HEK293 (cell line): Measurements from ENCODE around the gene CSRP1.

Experiments used
- CTCF ChIA-PET: fragments of 350-600 bp; formaldehyde crosslinking; extraction: SDS; loops from one replicate; lab custom pipeline; 2021; ENCODE audit warnings: antibody characterized with exemption; lab: Yijun Ruan, JAX
- POLR2A ChIA-PET: fragments of 300-600 bp; formaldehyde crosslinking; extraction: SDS; loops from one replicate; lab custom pipeline; 2020; ENCODE audit warnings: antibody characterized with exemption, inconsistent platforms; lab: Yijun Ruan, JAX
- H3K27ac ChIP-seq: fragments of 200-500 bp; sonication (Bioruptor generic); 2 replicates; pipeline ENCODE4 v1.5.1; 2014; ENCODE audit warnings: low read depth, low read length, control low read depth, inconsistent platforms; ENCODE audit errors: extremely low read depth
- H3K36me3 ChIP-seq, 2 experiments: fragments of 200-500 bp in 1 of 2; sonication (Bioruptor generic) in 1 of 2; 1 replicate in 1 of 2; 2 replicates in 1 of 2; pipeline ENCODE4 v1.5.1; 2014 to 2017; ENCODE audit warnings: inconsistent platforms in 2 of 2, low read length in 2 of 2; ENCODE audit not compliant: control insufficient read depth in 2 of 2, insufficient read depth in 1 of 2
- H3K4me1 ChIP-seq: fragments of 200-500 bp; sonication (Bioruptor generic); 2 replicates; pipeline ENCODE4 v1.5.1; 2014; ENCODE audit warnings: mild to moderate bottlenecking, low read length, inconsistent platforms; ENCODE audit not compliant: control insufficient read depth, insufficient read depth
- H3K4me3 ChIP-seq: 2 replicates; pipeline ENCODE4 v1.5.1; 2011; ENCODE audit warnings: low read depth, mild to moderate bottlenecking, control low read depth, low read length, moderate library complexity
- H3K9me3 ChIP-seq: fragments of 200-500 bp; sonication (Bioruptor generic); 2 replicates; pipeline ENCODE4 v1.5.1; 2014; ENCODE audit warnings: low read depth, low read length, inconsistent platforms; ENCODE audit not compliant: control insufficient read depth, insufficient read depth
- GFI1B ChIP-seq: fragments of 450-650 bp; formaldehyde crosslinking; IDR thresholded peaks from 2 replicates; pipeline ENCODE4 v1.5.1; 2016; ENCODE audit warnings: missing biosample characterization, missing genetic modification characterization
- KLF1 ChIP-seq: fragments of 450-650 bp; formaldehyde crosslinking; IDR thresholded peaks from 2 replicates; pipeline ENCODE4 v1.5.1; 2016; ENCODE audit warnings: missing biosample characterization, missing genetic modification characterization
- KLF8 ChIP-seq: fragments of 450-650 bp; formaldehyde crosslinking; IDR thresholded peaks from 2 replicates; pipeline ENCODE4 v1.5.1; 2016; ENCODE audit warnings: missing biosample characterization, missing genetic modification characterization
- SALL2 ChIP-seq: fragments of 450-650 bp; formaldehyde crosslinking; IDR thresholded peaks from 2 replicates; pipeline ENCODE4 v1.5.0; 2017; ENCODE audit warnings: missing biosample characterization, mild to moderate bottlenecking, missing genetic modification characterization, borderline replicate concordance
- WT1 ChIP-seq: fragments of 450-650 bp; formaldehyde crosslinking; IDR thresholded peaks from 2 replicates; pipeline ENCODE4 v1.5.1; 2016; ENCODE audit warnings: missing biosample characterization, missing genetic modification characterization
- ZBTB17 ChIP-seq: fragments of 450-650 bp; formaldehyde crosslinking; IDR thresholded peaks from 2 replicates; pipeline ENCODE4 v1.5.1; 2016; ENCODE audit warnings: missing biosample characterization, missing genetic modification characterization
- ZFHX2 ChIP-seq: fragments of 450-650 bp; formaldehyde crosslinking; conservative IDR thresholded peaks from 2 replicates; pipeline ENCODE4 v1.5.1; 2016; ENCODE audit warnings: missing biosample characterization, missing genetic modification characterization
- ZNF146 ChIP-seq: fragments of 450-650 bp; formaldehyde crosslinking; IDR thresholded peaks from 2 replicates; pipeline ENCODE4 v1.5.1; 2016; ENCODE audit warnings: missing biosample characterization, missing genetic modification characterization
- ZNF311 ChIP-seq: fragments of 450-650 bp; formaldehyde crosslinking; IDR thresholded peaks from 2 replicates; pipeline ENCODE4 v1.5.1; 2017; ENCODE audit warnings: missing biosample characterization, missing genetic modification characterization, borderline replicate concordance
- ZNF341 ChIP-seq: fragments of 450-650 bp; formaldehyde crosslinking; IDR thresholded peaks from 2 replicates; pipeline ENCODE4; 2016; ENCODE audit warnings: low read depth, missing biosample characterization, missing genetic modification characterization
- ZNF426 ChIP-seq: fragments of 450-650 bp; formaldehyde crosslinking; IDR thresholded peaks from 2 replicates; pipeline ENCODE4 v1.5.1; 2017; ENCODE audit warnings: missing biosample characterization, missing genetic modification characterization, mild to moderate bottlenecking, inconsistent platforms, moderate library complexity
- ZNF48 ChIP-seq: fragments of 450-650 bp; formaldehyde crosslinking; IDR thresholded peaks from 2 replicates; pipeline ENCODE4 v1.5.1; 2016; ENCODE audit warnings: missing biosample characterization, missing genetic modification characterization
- ZNF571 ChIP-seq: fragments of 450-650 bp; formaldehyde crosslinking; IDR thresholded peaks from 2 replicates; pipeline ENCODE4 v1.5.0; 2017; ENCODE audit warnings: missing biosample characterization, missing genetic modification characterization
- ZNF600 ChIP-seq: fragments of 450-650 bp; formaldehyde crosslinking; IDR thresholded peaks from 2 replicates; pipeline ENCODE4 v1.5.1; 2016; ENCODE audit warnings: missing biosample characterization, missing genetic modification characterization
- TF ChIP-seq, protein P1 (sequence below): fragments of 450-650 bp; formaldehyde crosslinking; IDR thresholded peaks from 2 replicates; pipeline ENCODE4 v1.5.1; 2017; ENCODE audit warnings: missing biosample characterization, mild to moderate bottlenecking, missing genetic modification characterization, moderate library complexity
- TF ChIP-seq, protein P2 (sequence below): fragments of 450-650 bp; formaldehyde crosslinking; IDR thresholded peaks from 2 replicates; pipeline ENCODE4 v1.5.1; 2017; ENCODE audit warnings: missing biosample characterization, missing genetic modification characterization
- TF ChIP-seq, protein P3 (sequence below): fragments of 450-650 bp; formaldehyde crosslinking; IDR thresholded peaks from 2 replicates; pipeline ENCODE4 v1.5.1; 2016; ENCODE audit warnings: missing biosample characterization, missing genetic modification characterization
- TF ChIP-seq, protein P4 (sequence below): fragments of 450-650 bp; formaldehyde crosslinking; IDR thresholded peaks from 2 replicates; pipeline ENCODE4 v1.5.1; 2016; ENCODE audit warnings: missing biosample characterization, missing genetic modification characterization
- TF ChIP-seq, protein P5 (sequence below): fragments of 450-650 bp; formaldehyde crosslinking; IDR thresholded peaks from 2 replicates; pipeline ENCODE4; 2016; ENCODE audit warnings: missing biosample characterization, missing genetic modification characterization
- TF ChIP-seq, protein P6 (sequence below): fragments of 450-650 bp; formaldehyde crosslinking; optimal IDR thresholded peaks from 2 replicates; pipeline ENCODE3; 2016; ENCODE audit warnings: missing biosample characterization, mild to moderate bottlenecking, missing genetic modification characterization

The CSRP1 gene

DNA sequence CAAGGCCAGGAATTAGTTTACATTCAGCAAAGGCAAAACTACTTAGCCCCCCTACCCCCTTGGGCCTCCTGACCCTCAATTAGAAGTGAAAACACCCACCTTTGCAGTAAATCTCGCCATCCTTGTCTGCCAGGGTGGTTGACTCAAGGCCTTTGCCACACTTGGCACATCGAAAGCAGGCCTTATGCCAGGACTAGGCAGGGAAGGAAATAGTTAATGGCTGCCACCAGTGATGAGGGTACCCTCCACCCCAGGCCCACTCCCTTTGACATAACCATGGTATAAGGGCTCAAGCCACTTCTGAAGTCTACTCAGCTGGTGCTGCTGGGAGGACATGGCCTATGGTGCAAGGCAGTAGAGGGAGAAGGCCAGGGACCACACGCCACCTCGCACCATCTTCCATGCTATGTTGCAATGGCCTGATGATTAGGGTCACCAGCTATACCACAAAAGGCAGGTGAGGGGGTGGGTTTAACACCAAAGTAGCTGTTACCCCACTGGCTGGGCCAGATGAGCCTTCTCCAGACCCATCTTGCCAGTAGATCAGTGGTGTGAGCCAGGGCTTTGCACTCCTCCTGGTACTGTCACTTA, 21.6 kb downstream of the CSRP1 start:
- TF ChIP-seq, protein P1, sequence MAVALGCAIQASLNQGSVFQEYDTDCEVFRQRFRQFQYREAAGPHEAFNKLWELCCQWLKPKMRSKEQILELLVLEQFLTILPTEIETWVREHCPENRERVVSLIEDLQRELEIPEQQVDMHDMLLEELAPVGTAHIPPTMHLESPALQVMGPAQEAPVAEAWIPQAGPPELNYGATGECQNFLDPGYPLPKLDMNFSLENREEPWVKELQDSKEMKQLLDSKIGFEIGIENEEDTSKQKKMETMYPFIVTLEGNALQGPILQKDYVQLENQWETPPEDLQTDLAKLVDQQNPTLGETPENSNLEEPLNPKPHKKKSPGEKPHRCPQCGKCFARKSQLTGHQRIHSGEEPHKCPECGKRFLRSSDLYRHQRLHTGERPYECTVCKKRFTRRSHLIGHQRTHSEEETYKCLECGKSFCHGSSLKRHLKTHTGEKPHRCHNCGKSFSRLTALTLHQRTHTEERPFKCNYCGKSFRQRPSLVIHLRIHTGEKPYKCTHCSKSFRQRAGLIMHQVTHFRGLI (tag by site-specific recombination) = no peak
- no peak for TF ChIP-seq ZNF600 (tag by site-specific recombination)
- TF ChIP-seq ZNF426 (tag by site-specific recombination) = no peak
- TF ChIP-seq ZNF48 (tag by site-specific recombination) = no peak
- no peak for TF ChIP-seq KLF8 (tag by site-specific recombination)
- no peak for TF ChIP-seq GFI1B
- TF ChIP-seq, protein P2, sequence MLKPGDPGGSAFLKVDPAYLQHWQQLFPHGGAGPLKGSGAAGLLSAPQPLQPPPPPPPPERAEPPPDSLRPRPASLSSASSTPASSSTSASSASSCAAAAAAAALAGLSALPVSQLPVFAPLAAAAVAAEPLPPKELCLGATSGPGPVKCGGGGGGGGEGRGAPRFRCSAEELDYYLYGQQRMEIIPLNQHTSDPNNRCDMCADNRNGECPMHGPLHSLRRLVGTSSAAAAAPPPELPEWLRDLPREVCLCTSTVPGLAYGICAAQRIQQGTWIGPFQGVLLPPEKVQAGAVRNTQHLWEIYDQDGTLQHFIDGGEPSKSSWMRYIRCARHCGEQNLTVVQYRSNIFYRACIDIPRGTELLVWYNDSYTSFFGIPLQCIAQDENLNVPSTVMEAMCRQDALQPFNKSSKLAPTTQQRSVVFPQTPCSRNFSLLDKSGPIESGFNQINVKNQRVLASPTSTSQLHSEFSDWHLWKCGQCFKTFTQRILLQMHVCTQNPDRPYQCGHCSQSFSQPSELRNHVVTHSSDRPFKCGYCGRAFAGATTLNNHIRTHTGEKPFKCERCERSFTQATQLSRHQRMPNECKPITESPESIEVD (tag by site-specific recombination) = no peak
- TF ChIP-seq ZBTB17 (tag by site-specific recombination) = no peak
- no peak for TF ChIP-seq ZNF571
- TF ChIP-seq, protein P3, sequence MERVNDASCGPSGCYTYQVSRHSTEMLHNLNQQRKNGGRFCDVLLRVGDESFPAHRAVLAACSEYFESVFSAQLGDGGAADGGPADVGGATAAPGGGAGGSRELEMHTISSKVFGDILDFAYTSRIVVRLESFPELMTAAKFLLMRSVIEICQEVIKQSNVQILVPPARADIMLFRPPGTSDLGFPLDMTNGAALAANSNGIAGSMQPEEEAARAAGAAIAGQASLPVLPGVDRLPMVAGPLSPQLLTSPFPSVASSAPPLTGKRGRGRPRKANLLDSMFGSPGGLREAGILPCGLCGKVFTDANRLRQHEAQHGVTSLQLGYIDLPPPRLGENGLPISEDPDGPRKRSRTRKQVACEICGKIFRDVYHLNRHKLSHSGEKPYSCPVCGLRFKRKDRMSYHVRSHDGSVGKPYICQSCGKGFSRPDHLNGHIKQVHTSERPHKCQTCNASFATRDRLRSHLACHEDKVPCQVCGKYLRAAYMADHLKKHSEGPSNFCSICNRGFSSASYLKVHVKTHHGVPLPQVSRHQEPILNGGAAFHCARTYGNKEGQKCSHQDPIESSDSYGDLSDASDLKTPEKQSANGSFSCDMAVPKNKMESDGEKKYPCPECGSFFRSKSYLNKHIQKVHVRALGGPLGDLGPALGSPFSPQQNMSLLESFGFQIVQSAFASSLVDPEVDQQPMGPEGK (tag by site-specific recombination) = no peak
- no peak for TF ChIP-seq ZNF146 (tag by site-specific recombination)
- TF ChIP-seq ZNF341 (tag by site-specific recombination) = no peak
- no peak for TF ChIP-seq ZNF311 (tag by site-specific recombination)
- TF ChIP-seq, protein P4, sequence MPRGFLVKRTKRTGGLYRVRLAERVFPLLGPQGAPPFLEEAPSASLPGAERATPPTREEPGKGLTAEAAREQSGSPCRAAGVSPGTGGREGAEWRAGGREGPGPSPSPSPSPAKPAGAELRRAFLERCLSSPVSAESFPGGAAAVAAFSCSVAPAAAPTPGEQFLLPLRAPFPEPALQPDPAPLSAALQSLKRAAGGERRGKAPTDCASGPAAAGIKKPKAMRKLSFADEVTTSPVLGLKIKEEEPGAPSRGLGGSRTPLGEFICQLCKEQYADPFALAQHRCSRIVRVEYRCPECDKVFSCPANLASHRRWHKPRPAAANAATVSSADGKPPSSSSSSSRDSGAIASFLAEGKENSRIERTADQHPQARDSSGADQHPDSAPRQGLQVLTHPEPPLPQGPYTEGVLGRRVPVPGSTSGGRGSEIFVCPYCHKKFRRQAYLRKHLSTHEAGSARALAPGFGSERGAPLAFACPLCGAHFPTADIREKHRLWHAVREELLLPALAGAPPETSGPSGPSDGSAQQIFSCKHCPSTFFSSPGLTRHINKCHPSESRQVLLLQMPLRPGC (tag by site-specific recombination) = no peak
- ChIA-PET CTCF (interaction anchor here (1.3 to 14.9 kb wide), 2 partner anchors 19 to 29 kb away, joined by 6 to 471 read pairs; no protein-coding TSS in a partner anchor), POLR2A (no interaction called here)
- H3K36me3 ChIP-seq = no peaks in the 10 kb centered on the region
- no peak overlapping the region for H3K4me3 ChIP-seq
- no peaks in the 10 kb centered on the region for H3K4me1 ChIP-seq
- H3K27ac ChIP-seq = no peak overlapping the region
- no peaks in the 10 kb centered on the region for H3K9me3 ChIP-seq

DNA sequence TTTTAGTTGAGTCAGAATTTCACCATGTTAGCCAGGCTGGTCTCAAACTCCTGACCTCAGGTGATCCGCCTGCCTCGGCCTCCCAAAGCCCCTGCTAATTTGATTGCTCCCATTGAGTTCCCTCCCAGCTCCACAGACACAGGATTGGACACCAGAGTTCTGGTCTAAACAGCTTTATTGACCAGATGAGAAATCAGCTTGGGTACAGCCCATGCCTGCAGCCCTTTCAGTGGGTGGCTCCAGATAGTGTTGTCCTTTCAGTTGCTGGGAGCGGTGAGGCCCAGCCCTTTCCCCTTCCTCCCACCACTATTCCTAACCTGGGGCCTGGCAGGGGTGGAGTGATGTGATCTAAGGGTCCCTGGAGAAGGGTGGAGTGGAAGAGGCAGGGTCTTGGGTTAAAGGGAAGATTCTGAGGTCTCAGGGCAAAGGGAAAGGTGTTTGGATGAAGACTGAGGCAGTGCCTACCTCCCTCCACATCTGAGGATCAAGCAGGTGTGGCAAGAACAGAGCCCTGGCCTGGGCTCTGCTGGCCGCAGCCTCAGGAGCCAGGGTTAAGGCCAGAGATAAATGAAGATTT, 23.5 kb downstream of the CSRP1 start:
- no peaks in the 10 kb centered on the region for H3K36me3 ChIP-seq
- no peak overlapping the region for H3K4me3 ChIP-seq
- ChIA-PET POLR2A (interaction anchor here (0.6 to 4.4 kb wide), 5 partner anchors 11 to 36 kb away, joined by 4 to 42 read pairs (median 7); partner anchors contain the start of gene CSRP1), CTCF (interaction anchor here (0.6 to 14.9 kb wide), 20 partner anchors 8 to 310 kb away, joined by 3 to 471 read pairs (median 10); partner anchors contain the start of genes CSRP1 and NAV1)
- H3K9me3 ChIP-seq = no peaks in the 10 kb centered on the region
- no peak overlapping the region for H3K27ac ChIP-seq
- H3K4me1 ChIP-seq = no peaks in the 10 kb centered on the region
- TF ChIP-seq ZFHX2 (peak; percentile 33; the same call in 1 of the 2 replicates), WT1 (tag by site-specific recombination) (no peak), SALL2 (no peak), KLF1 (tag by site-specific recombination) (peak; percentile 31; the same call in 1 of the 2 replicates)
- TF ChIP-seq, protein P5, sequence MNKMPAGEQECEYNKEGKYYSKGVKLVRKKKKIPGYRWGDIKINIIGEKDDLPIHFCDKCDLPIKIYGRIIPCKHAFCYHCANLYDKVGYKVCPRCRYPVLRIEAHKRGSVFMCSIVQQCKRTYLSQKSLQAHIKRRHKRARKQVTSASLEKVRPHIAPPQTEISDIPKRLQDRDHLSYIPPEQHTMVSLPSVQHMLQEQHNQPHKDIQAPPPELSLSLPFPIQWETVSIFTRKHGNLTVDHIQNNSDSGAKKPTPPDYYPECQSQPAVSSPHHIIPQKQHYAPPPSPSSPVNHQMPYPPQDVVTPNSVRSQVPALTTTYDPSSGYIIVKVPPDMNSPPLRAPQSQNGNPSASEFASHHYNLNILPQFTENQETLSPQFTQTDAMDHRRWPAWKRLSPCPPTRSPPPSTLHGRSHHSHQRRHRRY (tag by site-specific recombination) = no peak
- TF ChIP-seq, protein P6, sequence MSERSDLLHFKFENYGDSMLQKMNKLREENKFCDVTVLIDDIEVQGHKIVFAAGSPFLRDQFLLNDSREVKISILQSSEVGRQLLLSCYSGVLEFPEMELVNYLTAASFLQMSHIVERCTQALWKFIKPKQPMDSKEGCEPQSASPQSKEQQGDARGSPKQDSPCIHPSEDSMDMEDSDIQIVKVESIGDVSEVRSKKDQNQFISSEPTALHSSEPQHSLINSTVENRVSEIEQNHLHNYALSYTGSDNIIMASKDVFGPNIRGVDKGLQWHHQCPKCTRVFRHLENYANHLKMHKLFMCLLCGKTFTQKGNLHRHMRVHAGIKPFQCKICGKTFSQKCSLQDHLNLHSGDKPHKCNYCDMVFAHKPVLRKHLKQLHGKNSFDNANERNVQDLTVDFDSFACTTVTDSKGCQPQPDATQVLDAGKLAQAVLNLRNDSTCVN = no peak
